Coronary artery (tissue), 2 donors: ENCODE measurements around the gene PPP1R37.

Experiments
- DNase-seq: peaks from one replicate; pipeline ENCODE4 v3.0.0-alpha.2; 2017; ENCODE audit warnings: low spot score
- H3K27ac ChIP-seq, 2 donors: fragments of 200-600 bp; sonication (generic); one replicate each; pipeline ENCODE4 v1.5.1; 2016 to 2019
- H3K4me3 ChIP-seq: fragments of 200-600 bp; sonication (generic); 2 replicates; pipeline ENCODE4 v1.5.1; 2016; ENCODE audit warnings: mild to moderate bottlenecking, moderate library complexity
- TF ChIP-seq, protein P1 (sequence below): fragments of 200-600 bp; sonication (generic); IDR thresholded peaks from one replicate; pipeline ENCODE4 v1.5.1; 2019; ENCODE audit warnings: antibody characterized with exemption

The PPP1R37 gene

DNA sequence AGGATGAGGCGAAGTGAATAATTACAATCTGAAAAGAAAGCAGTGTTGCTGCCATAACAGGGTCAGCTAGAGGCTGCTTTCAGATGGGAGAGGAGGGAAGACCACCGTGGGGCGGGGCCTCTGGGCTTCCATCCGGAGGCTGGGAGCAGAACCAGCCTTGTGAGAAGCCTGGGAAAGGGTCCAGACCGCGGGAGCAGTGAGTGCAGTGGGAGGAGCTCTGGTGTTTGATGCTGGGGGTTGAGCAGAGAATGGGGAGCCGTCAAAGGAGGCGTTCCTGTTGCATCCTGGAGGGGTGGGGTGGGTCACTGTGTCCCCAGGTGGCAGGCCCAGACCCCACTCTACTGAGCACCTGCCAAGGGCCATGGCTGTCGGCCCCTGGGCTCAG is 49.7 kb downstream of the PPP1R37 start:
- TF ChIP-seq, protein P1, sequence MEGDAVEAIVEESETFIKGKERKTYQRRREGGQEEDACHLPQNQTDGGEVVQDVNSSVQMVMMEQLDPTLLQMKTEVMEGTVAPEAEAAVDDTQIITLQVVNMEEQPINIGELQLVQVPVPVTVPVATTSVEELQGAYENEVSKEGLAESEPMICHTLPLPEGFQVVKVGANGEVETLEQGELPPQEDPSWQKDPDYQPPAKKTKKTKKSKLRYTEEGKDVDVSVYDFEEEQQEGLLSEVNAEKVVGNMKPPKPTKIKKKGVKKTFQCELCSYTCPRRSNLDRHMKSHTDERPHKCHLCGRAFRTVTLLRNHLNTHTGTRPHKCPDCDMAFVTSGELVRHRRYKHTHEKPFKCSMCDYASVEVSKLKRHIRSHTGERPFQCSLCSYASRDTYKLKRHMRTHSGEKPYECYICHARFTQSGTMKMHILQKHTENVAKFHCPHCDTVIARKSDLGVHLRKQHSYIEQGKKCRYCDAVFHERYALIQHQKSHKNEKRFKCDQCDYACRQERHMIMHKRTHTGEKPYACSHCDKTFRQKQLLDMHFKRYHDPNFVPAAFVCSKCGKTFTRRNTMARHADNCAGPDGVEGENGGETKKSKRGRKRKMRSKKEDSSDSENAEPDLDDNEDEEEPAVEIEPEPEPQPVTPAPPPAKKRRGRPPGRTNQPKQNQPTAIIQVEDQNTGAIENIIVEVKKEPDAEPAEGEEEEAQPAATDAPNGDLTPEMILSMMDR = no peak
- DNase-seq = no peak
- H3K27ac ChIP-seq = no peak overlapping the region

DNA sequence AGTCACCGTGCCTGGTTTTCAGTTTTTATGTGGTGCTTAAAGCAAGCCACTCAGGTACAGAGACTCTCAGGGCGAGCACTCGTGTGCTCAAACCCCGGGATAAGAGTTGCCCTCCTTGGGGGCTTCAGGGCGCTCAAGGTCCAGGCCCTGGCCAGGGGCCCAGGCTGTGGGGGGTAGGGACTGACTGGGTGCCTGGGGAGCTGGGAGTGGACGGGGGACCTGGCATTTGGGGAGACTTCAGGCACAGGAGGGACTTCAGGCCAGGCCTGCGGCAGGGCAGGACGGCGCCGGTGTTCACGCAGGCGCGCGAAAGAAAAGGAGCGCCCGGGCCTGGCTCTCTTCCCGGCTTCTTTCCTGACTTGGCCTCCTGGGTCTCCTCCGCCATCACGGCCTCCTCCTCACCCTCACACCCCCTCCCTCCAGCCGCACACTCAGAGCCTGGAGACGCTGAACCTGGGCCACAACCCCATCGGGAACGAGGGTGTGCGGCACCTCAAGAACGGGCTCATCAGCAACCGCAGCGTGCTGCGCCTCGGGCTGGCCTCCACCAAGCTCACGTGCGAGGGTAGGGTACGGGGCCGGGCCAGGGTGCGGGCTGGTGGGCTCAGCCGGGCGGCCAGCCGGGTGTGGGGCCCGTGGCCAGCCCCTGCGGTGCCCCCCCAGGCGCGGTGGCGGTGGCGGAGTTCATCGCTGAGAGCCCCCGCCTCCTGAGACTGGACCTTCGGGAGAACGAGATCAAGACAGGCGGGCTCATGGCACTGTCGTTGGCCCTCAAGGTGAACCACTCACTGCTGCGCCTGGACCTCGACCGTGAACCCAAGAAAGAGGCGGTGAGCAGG is 51.7 kb downstream of the PPP1R37 start:
- no peak for DNase-seq
- no peak overlapping the region for H3K4me3 ChIP-seq
- TF ChIP-seq, protein P1 = no peak
- no peak overlapping the region for H3K27ac ChIP-seq

More for the DNA sequence above, 49.7 kb downstream of the PPP1R37 start:
- no peak overlapping the region for H3K4me3 ChIP-seq

DNA sequence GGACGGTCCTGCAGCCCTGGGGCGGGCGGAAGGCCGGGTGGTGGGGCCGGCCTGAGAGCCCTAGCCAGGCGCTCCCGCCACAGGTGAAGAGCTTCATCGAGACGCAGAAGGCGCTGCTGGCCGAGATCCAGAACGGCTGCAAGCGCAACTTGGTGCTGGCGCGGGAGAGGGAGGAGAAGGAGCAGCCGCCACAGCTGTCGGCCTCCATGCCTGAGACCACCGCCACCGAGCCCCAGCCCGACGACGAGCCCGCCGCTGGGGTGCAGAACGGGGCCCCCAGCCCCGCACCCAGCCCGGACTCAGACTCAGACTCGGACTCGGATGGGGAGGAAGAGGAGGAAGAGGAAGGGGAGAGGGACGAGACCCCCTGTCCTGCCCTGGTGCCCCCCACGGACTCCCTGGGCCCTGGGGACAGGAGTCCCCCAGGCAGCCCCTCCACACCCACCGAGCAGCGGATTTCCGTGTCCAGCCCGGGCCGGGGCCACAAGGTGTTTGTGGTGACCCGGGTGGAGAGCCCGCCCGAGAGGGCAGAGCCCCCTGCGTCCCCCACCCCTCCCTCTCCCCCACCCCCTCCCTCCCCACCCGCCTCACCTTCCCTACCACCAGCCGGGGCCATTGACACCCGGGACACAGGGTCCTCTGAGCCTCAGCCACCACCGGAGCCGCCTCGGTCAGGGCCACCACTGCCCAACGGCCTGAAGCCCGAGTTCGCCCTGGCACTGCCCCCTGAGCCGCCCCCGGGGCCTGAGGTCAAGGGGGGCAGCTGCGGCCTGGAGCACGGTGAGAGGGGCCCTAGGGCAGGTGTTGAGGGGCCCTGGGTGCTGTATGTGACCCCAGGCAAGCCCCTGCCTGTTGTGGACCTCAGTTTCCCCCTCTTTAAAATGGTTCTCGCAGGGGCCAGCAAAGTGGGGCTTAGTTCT is 52.6 kb downstream of the PPP1R37 start:
- TF ChIP-seq, protein P1 = no peak
- DNase-seq = no peak
- H3K4me3 ChIP-seq = no peak overlapping the region
- H3K27ac ChIP-seq = no peak overlapping the region

DNA sequence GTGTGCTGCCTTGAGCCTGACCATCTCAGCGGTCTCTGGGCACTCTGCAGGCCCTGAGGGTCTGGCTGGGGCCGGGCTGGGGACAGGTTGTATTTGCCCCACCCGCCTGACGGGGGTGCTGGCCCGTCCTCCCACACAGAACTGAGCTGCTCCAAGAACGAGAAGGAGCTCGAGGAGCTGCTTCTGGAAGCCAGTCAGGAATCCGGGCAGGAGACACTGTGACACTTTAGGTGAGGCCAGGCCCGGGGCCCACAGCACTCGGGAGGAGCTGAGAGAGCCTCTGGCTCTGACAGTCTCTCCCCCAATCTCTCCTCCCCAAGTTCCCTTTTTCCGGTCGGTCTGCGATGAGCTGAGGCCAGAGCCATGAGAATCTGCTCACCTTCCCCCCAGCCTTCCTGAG is 53.3 kb downstream of the PPP1R37 start:
- DNase-seq = no peak
- no peak overlapping the region for H3K4me3 ChIP-seq
- TF ChIP-seq, protein P1 = no peak
- H3K27ac ChIP-seq = no peak overlapping the region

DNA sequence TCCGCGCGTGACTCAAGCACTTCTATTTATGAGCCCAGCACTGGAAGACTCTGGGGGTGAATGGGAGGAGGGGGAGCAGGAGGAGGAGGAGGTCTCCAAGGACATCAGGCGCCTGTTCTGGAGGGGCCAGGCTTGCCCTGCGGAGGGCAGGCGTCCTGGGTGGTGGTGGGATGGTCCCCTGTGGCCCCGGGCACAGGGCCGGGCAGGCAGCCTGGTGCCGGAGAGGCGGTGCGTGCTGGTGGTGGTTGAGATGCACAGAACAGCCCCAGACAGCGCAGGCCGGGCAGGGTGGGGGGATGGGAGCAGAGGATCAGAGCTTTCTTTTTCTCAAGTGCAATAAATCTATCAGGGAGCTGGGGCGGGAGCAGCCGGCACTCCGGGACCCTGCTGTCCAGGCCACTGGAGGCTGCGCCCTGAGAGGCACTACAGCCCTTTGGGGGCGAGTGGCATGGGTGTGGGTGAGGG is 53.8 kb downstream of the PPP1R37 start:
- TF ChIP-seq, protein P1 = no peak
- Histone ChIP-seq H3K4me3 (no peak overlapping the region), H3K27ac (no peak overlapping the region)
- DNase-seq = no peak

DNA sequence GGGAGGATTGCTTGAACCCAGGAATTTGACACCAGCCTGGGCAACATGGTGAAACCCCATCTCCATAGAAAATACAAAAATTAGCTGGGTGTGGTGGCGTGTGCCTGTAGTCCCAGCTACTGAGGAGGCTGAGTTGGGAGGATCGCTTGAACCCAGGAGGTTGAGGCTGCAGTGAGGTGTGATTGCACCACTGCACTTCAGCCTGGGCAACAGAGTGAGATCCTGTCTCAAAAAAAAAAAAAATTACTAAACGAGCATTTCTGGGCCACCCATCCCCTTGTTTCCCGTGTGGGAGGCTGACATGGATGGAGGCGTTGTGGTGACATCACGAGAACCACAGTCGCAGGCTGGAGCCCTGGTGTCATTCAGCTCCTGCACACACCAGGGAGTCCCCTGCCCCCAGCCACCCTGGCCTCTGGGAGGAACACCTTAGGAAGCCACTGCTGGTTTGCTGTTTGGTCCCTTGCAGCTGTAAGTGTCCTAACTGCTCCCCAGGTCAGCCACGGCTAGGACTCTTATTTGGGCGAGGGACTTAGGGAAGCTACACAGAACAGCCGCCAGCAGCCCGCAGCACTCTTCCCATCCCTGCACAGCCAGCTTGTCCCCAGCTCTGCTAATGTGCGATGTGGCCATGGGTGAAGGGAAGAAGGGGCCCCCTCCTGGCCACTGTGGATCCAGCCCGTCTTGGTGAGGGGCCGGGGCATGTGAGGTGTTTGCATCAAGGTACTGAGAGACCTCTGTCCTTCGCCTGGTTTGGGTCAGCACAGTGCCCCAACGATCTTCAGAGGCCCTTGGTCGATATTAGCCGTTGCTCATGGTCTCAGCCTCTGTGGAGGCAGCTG is 55.1 kb downstream of the PPP1R37 start:
- TF ChIP-seq, protein P1 = no peak
- no peak for DNase-seq
- H3K27ac ChIP-seq = no peak overlapping the region
- H3K4me3 ChIP-seq = no peak overlapping the region
